ENCODE data around the gene TUG1. TPM values are rescaled to one million over a fixed set of nuclear protein-coding genes. Genes with fewer than 3 reads are reported as not detected.

The TUG1 gene
- total and polyA plus RNA-seq, 2 donors (not counting 3 experiments of a cell fraction or from before 2014, with no cell fraction given): 77.1 to 85.9 TPM

DNA sequence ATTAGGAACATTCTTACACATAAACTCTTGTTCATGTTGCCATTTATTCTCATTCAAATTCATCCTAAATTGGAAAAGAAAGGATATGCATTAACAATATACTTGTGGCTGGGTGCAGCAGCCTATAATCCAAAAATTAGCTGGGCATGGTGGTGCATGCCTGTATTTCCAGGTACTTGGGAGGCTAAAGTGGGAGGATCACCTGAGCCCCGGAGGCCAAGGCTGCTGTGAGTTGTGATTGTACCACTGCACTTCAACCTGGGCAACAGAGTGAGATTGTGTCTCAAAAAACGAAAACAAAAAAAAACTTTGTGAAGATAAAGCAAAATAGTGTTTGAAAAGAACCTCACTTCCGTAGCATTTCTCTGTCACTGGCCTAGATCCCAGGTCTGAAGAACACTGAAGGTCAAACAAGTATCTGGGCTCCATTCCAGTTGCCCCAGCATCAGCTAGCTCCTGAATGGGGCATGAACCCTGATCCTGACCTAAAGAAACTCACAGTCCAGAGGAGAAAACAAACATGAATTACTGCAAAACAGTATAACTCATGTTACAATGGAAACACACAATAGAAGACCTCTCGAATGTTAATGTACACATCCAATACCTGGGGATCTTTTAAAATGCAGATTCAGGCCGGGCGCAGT, 32.2 kb downstream of the TUG1 start:
- intact Hi-C loops (cut with micrococcal nuclease) (no loop called here), dilution Hi-C loops (cut with MboI; ENCODE audit: extremely low pct_ligation_motif_present, low sequenced_read_pairs) (no loop called here)
- Histone ChIP-seq H3K36me3 (ENCODE audit: control insufficient read depth in 2 of 2, extremely low read depth in 1 of 2, insufficient read depth in 2 of 2, low read length in 2 of 2) (no peaks in the 10 kb centered on the region), H4K20me1 (replicated peaks; ENCODE audit: control insufficient read depth, extremely low read depth, insufficient read depth, low read length) (no peaks in the 10 kb centered on the region), H3K4me1 (ENCODE audit: control insufficient read depth, extremely low read depth, insufficient read depth, low read length) (no peaks in the 10 kb centered on the region), H3K9ac (replicated peaks; ENCODE audit: extremely low read depth, insufficient read depth, low read length) (no peak overlapping the region), H3K4me3 (replicated peaks in 1 of 3; ENCODE audit: insufficient read depth in 1 of 3, low read depth in 1 of 3, low read length in 3 of 3) (no peak overlapping the region), H2AFZ (ENCODE audit: low read depth, low read length) (no peak overlapping the region), H3K9me3 (replicated peaks; ENCODE audit: control insufficient read depth, insufficient read depth, low read length) (no peaks in the 10 kb centered on the region), H3K4me2 (ENCODE audit: insufficient read depth, low read length) (no peak overlapping the region), H3K79me2 (ENCODE audit: control insufficient read depth, insufficient read depth, low read length) (no peaks in the 10 kb centered on the region), H3K27ac (ENCODE audit: insufficient read depth, low read depth, low read length) (no peak overlapping the region), H3K27me3 (ENCODE audit: control insufficient read depth in 2 of 2, insufficient read depth in 2 of 2, low read length in 2 of 2) (peaks cover 1 to 2% of the 10 kb centered on the region in 2 experiments), H3K9me1 (replicated peaks; ENCODE audit: control insufficient read depth, extremely low read depth, insufficient read depth, low read length) (no peaks in the 10 kb centered on the region)
- TF ChIP-seq MYC (IDR thresholded peaks at IDR 0.05; ENCODE audit: low read depth, low read length): no peak
- no peak for TF ChIP-seq EZH2 (IDR thresholded peaks at IDR 0.05; ENCODE audit: borderline replicate concordance, low read depth, low read length, severe bottlenecking)
- TF ChIP-seq FOS (IDR thresholded peaks at IDR 0.05; ENCODE audit: borderline replicate concordance, insufficient read depth, low read length): no peak
- TF ChIP-seq, protein P1, sequence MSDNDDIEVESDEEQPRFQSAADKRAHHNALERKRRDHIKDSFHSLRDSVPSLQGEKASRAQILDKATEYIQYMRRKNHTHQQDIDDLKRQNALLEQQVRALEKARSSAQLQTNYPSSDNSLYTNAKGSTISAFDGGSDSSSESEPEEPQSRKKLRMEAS (IDR thresholded peaks at IDR 0.05; ENCODE audit: insufficient read depth, insufficient read length): no peak
- no peak for TF ChIP-seq CTCF (IDR thresholded peaks at IDR 0.05; ENCODE audit: extremely low read depth in 1 of 2, insufficient read depth in 1 of 2, low read depth in 1 of 2, low read length in 2 of 2)
- no peak for TF ChIP-seq JUN (IDR thresholded peaks at IDR 0.05; ENCODE audit: borderline replicate concordance, insufficient read depth, insufficient read length, low read depth)
- no peak for TF ChIP-seq POLR2A (IDR thresholded peaks at IDR 0.05; ENCODE audit: low read depth, low read length)
- TF ChIP-seq POLR2AphosphoS5 (IDR thresholded peaks at IDR 0.05; ENCODE audit: insufficient read depth, low read depth, low read length): no peak
- no peak for TF ChIP-seq GATA2 (IDR thresholded peaks at IDR 0.05; ENCODE audit: insufficient read depth, insufficient read length, low read depth, low read length)
- DNase-seq (ENCODE audit: low read depth, low spot score) (no peak), FAIRE-seq (no peak)
- CTCF ChIA-PET: no interaction called here
- POLR2A ChIA-PET: no interaction called here
- BruUV-seq (replicated peaks): no TSS peak
